Activated naive CD4-positive, alpha-beta T cell treated with anti-CD3 and anti-CD28 coated beads, Interleukin-2, amount 50 U/mL, for 16 hours (primary cell): ENCODE measurements around the gene SERF1A.
"Not testable (repeated sequence)": the region's sequence is repeated elsewhere in the genome, so short reads cannot be mapped to it uniquely, and the experiment has no call there.

Experiments
- DNase-seq: peaks from one replicate; pipeline ENCODE4 v3.0.0-alpha.2; 2020

Gene SERF1A

DNA sequence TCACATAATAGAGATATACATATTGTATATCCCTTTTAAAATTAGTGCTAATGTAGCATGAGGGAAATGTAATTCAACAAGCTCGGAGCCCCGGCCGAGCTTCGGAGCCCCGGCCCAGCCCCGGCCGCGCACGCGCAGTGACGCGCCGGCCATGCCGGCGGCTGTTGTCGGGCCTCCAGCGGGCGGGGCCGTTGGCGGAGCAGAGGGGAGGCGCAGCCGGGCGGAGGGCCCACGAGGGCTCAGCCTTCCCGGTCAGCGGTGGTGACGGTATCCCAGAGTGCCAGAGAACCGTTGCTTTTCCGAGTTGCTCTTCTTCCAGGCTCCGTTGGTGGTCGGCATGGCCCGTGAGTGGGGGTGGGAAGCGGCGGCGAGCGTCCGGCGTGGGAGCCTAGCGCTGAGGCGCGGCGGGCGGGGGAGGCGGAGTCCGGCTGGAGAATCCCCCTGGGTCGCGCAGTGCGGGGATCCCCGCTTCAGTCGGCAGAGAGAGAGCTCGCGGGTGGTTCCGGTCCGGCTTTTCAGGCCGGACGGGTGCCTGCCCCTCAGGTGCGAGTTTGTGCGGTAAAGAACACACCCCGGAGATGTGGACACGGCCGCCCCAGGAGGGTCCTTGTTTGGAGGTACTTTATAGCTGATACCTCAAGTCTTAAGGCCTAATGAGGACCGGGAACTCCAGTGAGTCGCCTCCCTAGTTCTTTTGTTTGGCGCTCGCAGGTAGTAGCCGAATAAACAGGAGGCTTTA lies at the start of gene SERF1A:
Gene SERF1A, plus strand, starts transcription at position 137 of the 739 bp plus-strand sequence. Its CDS starts 201 bp downstream, at position 338.
- DNase-seq = not testable (repeated sequence)

DNA sequence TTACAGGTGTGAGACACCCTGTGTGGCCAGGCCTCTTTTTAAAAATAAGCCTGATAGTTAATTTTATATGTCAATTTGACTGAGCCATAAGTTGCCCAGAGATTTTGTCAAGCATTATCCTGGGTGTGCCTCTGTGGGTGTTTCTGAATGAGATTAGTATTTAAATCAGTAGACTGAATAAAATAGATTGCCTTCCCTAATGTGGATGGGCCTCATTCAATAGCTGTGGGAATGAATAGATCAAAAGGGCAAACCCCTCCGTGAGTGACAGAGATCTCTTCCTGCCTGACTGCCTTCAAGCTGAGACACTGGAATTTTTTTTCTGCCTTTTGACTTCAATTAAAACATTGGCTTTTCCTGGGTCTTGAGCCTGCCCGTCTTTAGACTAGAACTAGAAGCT lies 33.7 kb upstream of the SERF1A start:
- not testable (repeated sequence) for DNase-seq

DNA sequence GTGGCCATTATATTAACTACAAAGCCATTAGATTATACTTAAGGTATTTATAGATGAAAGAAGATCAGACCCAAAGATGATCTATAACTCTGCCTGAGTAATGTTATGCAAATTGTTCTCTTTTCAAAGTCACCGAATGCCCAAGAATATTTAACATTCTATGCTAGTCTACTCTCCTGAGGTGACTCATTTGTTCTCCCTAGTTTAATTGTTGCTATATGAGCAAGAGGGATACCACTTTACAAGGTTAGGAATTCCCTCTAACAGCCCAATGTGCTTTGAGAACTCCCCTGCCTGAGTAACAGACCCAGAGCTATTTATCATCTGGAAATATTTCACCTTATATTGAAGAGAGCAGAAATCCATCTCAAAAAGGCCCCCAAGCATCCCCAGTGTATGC lies 29.8 kb upstream of the SERF1A start:
- DNase-seq = not testable (repeated sequence)

DNA sequence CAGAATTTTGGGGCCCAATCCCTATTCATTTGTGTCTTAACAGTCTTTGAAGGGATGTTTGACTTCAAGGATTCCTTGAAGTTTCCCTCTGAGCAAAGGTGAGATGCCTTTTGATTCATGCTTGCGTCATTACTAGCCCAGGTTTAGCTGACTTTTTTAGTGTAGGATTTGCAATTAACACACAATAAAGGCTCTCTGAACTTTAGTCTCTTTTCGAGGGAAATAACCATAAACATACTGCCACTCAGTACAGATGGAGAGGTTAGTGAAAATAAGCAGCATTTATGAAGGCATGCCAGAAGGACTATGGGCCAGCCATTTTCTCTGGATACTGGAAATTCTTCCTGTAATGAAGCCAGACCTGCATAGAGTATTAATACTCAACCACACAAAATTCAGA lies 4.4 kb upstream of the SERF1A start:
- not testable (repeated sequence) for DNase-seq

DNA sequence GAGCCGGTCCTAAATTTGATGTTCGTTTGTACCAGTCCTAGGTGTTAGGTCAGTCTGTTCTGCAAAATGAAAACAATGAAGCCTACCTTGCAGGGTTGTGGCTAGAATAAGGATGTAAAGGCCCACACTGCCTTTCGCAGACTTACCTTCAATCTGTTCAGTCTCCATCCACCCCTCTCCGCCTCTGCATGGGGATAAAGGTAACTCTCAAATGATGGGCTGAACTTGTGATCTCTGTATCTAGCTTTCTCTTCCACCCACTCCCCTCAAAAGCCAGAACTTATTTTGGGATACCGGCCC lies 753 bp downstream of the SERF1A start:
- not testable (repeated sequence) for DNase-seq

DNA sequence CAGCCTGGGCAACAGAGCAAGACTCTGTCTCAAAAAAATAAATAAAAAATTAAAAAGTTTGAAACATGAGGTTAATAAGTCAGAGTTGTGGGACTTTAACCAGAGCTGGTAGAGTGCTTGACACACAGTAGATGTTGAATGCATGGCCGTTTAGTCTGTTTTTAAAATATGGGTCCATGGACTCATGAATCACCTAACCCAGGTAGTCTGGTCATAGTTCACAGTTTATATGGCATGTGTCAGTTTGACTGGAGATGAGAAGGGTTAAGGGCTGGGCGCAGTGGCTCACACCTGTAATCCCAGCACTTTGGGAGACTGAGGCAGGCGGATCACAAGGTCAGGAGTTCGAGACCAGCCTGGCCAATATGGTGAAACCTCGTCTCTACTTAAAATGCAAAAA lies 6.2 kb downstream of the SERF1A start:
- not testable (repeated sequence) for DNase-seq

DNA sequence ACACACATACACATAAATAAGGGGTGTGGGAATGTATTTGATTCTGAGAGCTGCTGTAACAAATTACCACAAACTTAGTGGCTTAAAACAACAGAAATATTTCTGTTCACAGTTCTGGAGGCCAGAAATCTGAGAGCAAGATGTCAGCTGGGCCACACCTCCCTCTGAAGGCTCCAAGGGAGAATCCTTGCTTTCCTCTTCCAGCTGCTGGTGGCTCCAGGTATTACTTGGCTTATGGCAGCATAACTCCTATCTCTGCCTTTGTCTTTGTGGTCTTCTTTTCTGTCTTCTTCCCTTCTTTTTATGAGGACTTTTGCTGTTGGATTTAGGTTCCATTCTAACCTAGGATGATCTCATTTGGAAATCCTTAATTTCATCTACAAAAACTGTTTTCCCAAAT lies 16.4 kb downstream of the SERF1A start:
- DNase-seq = not testable (repeated sequence)

DNA sequence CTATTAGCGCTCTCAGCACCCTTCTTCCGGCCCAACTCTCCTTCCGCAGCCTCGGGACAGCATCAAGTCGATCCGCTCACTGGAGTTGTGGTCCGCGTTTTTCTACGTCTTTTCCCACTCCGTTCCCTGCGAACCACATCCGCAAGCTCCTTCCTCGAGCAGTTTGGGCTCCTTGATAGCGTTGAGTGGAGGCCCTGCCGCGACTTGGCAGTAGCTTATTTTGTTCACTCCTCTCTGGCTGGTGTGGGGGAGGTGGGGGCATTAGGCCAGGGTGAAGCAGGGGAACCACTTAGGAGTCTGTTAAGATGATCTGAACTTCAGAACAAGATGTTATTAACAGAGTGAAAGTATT lies 24.7 kb downstream of the SERF1A start:
- DNase-seq = not testable (repeated sequence)

DNA sequence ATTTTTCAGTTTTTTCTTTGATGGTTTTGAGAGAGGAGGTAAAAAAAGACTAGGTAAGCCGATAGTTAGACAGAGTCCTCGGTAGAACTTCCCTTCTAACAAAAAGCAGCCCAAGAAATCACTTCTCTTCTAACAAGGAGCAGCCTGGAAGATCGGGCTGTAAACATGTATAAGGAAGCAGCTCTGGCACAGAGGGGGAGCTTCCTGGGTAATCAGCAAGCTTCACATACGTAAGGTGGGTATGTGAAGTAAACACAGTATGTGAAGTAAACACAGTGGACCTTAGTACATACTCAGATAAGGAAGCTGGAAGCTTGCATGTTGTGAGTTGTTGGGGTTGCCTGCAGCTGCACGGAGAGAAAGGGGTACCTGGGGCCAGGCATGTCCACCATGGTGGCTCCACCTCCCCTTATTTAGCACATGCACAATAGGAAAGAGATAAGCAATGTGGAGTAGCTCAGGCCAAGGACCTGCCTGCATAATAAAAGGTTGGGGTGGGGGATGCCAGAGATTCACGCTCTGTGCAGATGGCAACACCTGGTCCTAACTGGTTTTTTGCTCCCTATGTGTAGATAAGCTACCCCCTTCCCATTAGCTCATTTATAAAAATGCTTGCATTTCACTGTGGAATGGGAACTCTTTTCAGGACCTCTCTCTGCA lies 31.4 kb downstream of the SERF1A start:
- not testable (repeated sequence) for DNase-seq

DNA sequence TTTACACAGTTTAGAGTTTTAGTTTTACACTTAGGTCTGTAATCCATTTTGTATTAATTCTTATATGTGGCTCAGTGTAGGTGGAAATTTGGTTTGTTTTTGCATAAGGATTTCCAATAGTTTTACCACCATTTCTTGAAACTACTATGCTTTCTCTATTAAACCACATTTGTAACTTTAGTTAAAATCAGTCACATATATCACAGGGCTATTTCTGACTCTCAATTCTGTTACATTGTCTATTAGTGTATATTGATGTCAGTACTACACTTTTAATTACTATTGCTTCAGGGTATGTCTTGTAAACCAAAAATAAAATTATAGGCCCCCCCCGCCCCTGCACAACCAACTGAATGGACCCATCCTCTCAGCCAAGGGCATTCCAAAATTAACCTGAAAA lies 32.1 kb downstream of the SERF1A start:
- not testable (repeated sequence) for DNase-seq

DNA sequence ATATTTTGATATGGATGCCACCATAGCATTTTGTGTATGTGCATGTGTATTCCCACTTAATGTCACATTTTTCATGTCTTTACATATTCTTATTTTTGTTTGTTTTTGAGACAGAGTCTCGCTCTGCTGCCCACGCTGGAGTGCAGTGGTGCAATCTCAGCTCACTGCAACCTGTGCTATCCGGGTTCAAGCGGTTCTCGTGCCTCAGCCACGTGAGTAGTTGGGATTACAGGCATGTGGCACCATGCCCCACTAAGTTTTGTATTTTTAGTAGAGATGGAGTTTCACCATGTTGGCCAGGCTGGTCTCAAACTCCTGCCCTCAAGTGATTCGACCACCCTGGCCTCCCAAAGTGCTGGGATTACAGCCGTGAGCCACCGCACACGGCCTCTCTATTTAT lies 52.6 kb downstream of the SERF1A start:
- not testable (repeated sequence) for DNase-seq
